NCI-H510A treated with DMSO at 0.1 percent for 48 hours (cell line): ENCODE data around the gene LUC7L.
"Not testable (repeated sequence)": the region's sequence is repeated elsewhere in the genome, so short reads cannot be mapped to it uniquely, and the experiment has no call there.

ENCODE experiments used
- DNase-seq: peaks from one replicate; lab custom pipeline; 2025; lab: John Stamatoyannopoulos, UW

Gene LUC7L

GRCh38 chr16:229731-230281 is 557 bp upstream of the LUC7L start:
- DNase-seq = no peak

- peak; percentile 12 for DNase-seq
These were observed 948 bp downstream of the LUC7L start for GRCh38 chr16:228151-228851.

GRCh38 chr16:220021-220420 is 9.2 kb downstream of the LUC7L start:
- no peak for DNase-seq

GRCh38 chr16:212999-213398 is 16.2 kb downstream of the LUC7L start:
- DNase-seq = no peak

- DNase-seq = not testable (repeated sequence)
These were observed 17.5 kb downstream of the LUC7L start for GRCh38 chr16:211631-212180.

- DNase-seq = not testable (repeated sequence)
These were observed 19.9 kb downstream of the LUC7L start for GRCh38 chr16:209359-209758.

GRCh38 chr16:204046-204445 is 25.2 kb downstream of the LUC7L start:
- not testable (repeated sequence) for DNase-seq

- DNase-seq = no peak
These were observed 26.0 kb downstream of the LUC7L start for GRCh38 chr16:203246-203645.

- no peak for DNase-seq
These were observed 28.9 kb downstream of the LUC7L start for GRCh38 chr16:200388-200787.

GRCh38 chr16:194516-194915 is 34.7 kb downstream of the LUC7L start:
- DNase-seq = no peak

GRCh38 chr16:193441-193840 is 35.8 kb downstream of the LUC7L start:
- DNase-seq = no peak

GRCh38 chr16:192686-193085 is 36.6 kb downstream of the LUC7L start:
- DNase-seq = no peak

GRCh38 chr16:191831-192230 is 37.4 kb downstream of the LUC7L start:
- no peak for DNase-seq

- DNase-seq = no peak
These were observed 39.6 kb downstream of the LUC7L start for GRCh38 chr16:189604-190186.

GRCh38 chr16:188674-189073 is 40.6 kb downstream of the LUC7L start:
- DNase-seq = no peak

GRCh38 chr16:187330-187729 is 41.9 kb downstream of the LUC7L start:
- no peak for DNase-seq

- no peak for DNase-seq
These were observed 43.6 kb downstream of the LUC7L start for GRCh38 chr16:185691-186090.

GRCh38 chr16:185213-185612 is 44.0 kb downstream of the LUC7L start:
- DNase-seq = no peak

- DNase-seq = no peak
These were observed 46.2 kb downstream of the LUC7L start for GRCh38 chr16:183005-183404.

- no peak for DNase-seq
These were observed 47.7 kb downstream of the LUC7L start for GRCh38 chr16:181565-182021.

- no peak for DNase-seq
These were observed 48.3 kb downstream of the LUC7L start for GRCh38 chr16:180681-181564.

GRCh38 chr16:180101-180675 is 49.1 kb downstream of the LUC7L start, which contains the start of gene HBQ1:
Gene HBQ1, plus strand, starts transcription at chr16:180459. Its CDS starts 28 bp downstream, at chr16:180487.
- no peak for DNase-seq
